ENCODE data around the gene LRWD1.

DNA sequence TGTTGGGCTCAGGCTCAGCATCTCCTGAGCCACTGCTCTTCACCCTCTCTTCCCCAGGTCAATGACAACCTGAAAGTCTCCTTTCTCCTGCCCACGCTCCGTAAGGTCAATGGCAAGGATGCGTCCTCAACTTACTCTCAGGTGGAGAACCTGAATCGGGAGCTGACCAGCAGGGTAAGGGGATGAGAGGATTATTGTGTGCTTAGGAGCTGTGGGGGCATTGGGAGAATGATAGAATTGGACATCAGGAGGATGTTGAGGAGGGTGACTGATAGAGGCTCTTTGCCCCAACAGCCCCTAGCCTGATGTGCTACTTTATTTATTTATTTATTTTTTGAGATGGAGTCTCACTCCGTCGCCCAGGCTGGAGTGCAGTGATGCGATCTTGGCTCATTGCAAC is 1.3 kb downstream of the LRWD1 start:
- TF ChIP-seq EZH2 (IDR thresholded peaks at IDR 0.05) = no peak
- no peak for TF ChIP-seq POLR2AphosphoS5 (IDR thresholded peaks at IDR 0.05; ENCODE audit: low read depth, low read length)
- TF ChIP-seq POLR2A (IDR thresholded peaks at IDR 0.05; ENCODE audit: borderline replicate concordance, extremely low read depth, insufficient read depth, insufficient read length) = no peak
- TF ChIP-seq, protein P1, sequence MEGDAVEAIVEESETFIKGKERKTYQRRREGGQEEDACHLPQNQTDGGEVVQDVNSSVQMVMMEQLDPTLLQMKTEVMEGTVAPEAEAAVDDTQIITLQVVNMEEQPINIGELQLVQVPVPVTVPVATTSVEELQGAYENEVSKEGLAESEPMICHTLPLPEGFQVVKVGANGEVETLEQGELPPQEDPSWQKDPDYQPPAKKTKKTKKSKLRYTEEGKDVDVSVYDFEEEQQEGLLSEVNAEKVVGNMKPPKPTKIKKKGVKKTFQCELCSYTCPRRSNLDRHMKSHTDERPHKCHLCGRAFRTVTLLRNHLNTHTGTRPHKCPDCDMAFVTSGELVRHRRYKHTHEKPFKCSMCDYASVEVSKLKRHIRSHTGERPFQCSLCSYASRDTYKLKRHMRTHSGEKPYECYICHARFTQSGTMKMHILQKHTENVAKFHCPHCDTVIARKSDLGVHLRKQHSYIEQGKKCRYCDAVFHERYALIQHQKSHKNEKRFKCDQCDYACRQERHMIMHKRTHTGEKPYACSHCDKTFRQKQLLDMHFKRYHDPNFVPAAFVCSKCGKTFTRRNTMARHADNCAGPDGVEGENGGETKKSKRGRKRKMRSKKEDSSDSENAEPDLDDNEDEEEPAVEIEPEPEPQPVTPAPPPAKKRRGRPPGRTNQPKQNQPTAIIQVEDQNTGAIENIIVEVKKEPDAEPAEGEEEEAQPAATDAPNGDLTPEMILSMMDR (IDR thresholded peaks at IDR 0.05 in 2 of 3, conservative IDR thresholded peaks at IDR 0.05 in 1 of 3; ENCODE audit: borderline replicate concordance in 1 of 3, insufficient read depth in 1 of 3, low read depth in 2 of 3, low read length in 2 of 3) = no peak
- TF ChIP-seq EGR1 (IDR thresholded peaks at IDR 0.05; ENCODE audit: low read depth) = no peak
- no peak for TF ChIP-seq EZH2phosphoT487 (IDR thresholded peaks at IDR 0.05; ENCODE audit: borderline replicate concordance)
- no peak for TF ChIP-seq CBX3 (IDR thresholded peaks at IDR 0.05; ENCODE audit: low read depth)
- TF ChIP-seq, protein P2, sequence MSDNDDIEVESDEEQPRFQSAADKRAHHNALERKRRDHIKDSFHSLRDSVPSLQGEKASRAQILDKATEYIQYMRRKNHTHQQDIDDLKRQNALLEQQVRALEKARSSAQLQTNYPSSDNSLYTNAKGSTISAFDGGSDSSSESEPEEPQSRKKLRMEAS (IDR thresholded peaks at IDR 0.05) = no peak
- no peak for TF ChIP-seq JUND (IDR thresholded peaks at IDR 0.05)
- TF ChIP-seq SRF (IDR thresholded peaks at IDR 0.05; ENCODE audit: low read depth) = no peak
- TF ChIP-seq SIN3A (IDR thresholded peaks at IDR 0.05; ENCODE audit: low read depth) = no peak
- TF ChIP-seq, protein P3, sequence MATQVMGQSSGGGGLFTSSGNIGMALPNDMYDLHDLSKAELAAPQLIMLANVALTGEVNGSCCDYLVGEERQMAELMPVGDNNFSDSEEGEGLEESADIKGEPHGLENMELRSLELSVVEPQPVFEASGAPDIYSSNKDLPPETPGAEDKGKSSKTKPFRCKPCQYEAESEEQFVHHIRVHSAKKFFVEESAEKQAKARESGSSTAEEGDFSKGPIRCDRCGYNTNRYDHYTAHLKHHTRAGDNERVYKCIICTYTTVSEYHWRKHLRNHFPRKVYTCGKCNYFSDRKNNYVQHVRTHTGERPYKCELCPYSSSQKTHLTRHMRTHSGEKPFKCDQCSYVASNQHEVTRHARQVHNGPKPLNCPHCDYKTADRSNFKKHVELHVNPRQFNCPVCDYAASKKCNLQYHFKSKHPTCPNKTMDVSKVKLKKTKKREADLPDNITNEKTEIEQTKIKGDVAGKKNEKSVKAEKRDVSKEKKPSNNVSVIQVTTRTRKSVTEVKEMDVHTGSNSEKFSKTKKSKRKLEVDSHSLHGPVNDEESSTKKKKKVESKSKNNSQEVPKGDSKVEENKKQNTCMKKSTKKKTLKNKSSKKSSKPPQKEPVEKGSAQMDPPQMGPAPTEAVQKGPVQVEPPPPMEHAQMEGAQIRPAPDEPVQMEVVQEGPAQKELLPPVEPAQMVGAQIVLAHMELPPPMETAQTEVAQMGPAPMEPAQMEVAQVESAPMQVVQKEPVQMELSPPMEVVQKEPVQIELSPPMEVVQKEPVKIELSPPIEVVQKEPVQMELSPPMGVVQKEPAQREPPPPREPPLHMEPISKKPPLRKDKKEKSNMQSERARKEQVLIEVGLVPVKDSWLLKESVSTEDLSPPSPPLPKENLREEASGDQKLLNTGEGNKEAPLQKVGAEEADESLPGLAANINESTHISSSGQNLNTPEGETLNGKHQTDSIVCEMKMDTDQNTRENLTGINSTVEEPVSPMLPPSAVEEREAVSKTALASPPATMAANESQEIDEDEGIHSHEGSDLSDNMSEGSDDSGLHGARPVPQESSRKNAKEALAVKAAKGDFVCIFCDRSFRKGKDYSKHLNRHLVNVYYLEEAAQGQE (IDR thresholded peaks at IDR 0.05; ENCODE audit: low read depth) = no peak

Data from HCT116 (cell line).